DND-41 (cell line): ENCODE results near the gene TCIRG1.

Experiments used
- ATAC-seq: fragments of 200-7000 bp; cut with Tn5 transposase; 3 replicates; pipeline ENCODE4 v1.9.1; 2021; ENCODE audit warnings: low read depth; ENCODE audit not compliant: insufficient read depth
- DNase-seq: peaks from one replicate; pipeline ENCODE4 v3.0.0-alpha.2; 2020
- H2AFZ ChIP-seq: 2 replicates; pipeline ENCODE4 v1.6.0; 2012; ENCODE audit warnings: low read depth, low read length
- H3K27ac ChIP-seq: 2 replicates; pipeline ENCODE4 v1.5.1; 2012; ENCODE audit warnings: low read length, inconsistent platforms
- H3K27me3 ChIP-seq: fragments of 200-600 bp; sonication (generic); 2 replicates; pipeline ENCODE4 v1.6.0; 2012; ENCODE audit warnings: low read length, mild to moderate bottlenecking, inconsistent platforms; ENCODE audit not compliant: insufficient read depth, poor library complexity
- H3K36me3 ChIP-seq: 2 replicates; pipeline ENCODE4 v1.5.1; 2012; ENCODE audit warnings: low read length, inconsistent platforms; ENCODE audit not compliant: insufficient read depth
- H3K4me1 ChIP-seq: 2 replicates; pipeline ENCODE4 v1.5.1; 2012; ENCODE audit warnings: mild to moderate bottlenecking, low read length; ENCODE audit not compliant: insufficient read depth
- H3K4me2 ChIP-seq: 2 replicates; pipeline ENCODE4 v1.6.0; 2012; ENCODE audit warnings: mild to moderate bottlenecking, moderate library complexity, low read length, inconsistent platforms; ENCODE audit not compliant: insufficient read depth
- H3K4me3 ChIP-seq, 2 experiments: fragments of 200-600 bp in 1 of 2; shearing (Covaris generic) in 1 of 2; 2 replicates each; pipeline ENCODE4 v1.5.1; 2012 to 2016; ENCODE audit warnings: inconsistent platforms in 2 of 2, low read length in 2 of 2, mild to moderate bottlenecking in 2 of 2, low read depth in 1 of 2, moderate library complexity in 1 of 2
- H3K79me2 ChIP-seq: 2 replicates; pipeline ENCODE4 v1.6.0; 2012; ENCODE audit warnings: low read length, inconsistent platforms; ENCODE audit not compliant: insufficient read depth
- H3K9ac ChIP-seq: 2 replicates; pipeline ENCODE4 v1.6.0; 2012; ENCODE audit warnings: low read depth, mild to moderate bottlenecking, inconsistent platforms, low read length, moderate library complexity
- H3K9me3 ChIP-seq: 2 replicates; pipeline ENCODE4 v1.5.1; 2012; ENCODE audit warnings: low read length, moderate library complexity, mild to moderate bottlenecking, inconsistent platforms; ENCODE audit not compliant: insufficient read depth, severe bottlenecking
- H4K20me1 ChIP-seq: 2 replicates; pipeline ENCODE4 v1.6.0; 2012; ENCODE audit warnings: low read length; ENCODE audit not compliant: insufficient read depth
- EZH2 ChIP-seq: IDR thresholded peaks from 3 replicates; pipeline ENCODE4 v1.6.1; 2012; ENCODE audit warnings: borderline replicate concordance, low read depth, mild to moderate bottlenecking, moderate library complexity, low read length, inconsistent platforms; ENCODE audit not compliant: severe bottlenecking
- TF ChIP-seq, protein P1 (sequence below): IDR thresholded peaks from 2 replicates; pipeline ENCODE4 v1.5.1; 2012; ENCODE audit warnings: borderline replicate concordance, low read length, moderate library complexity, mild to moderate bottlenecking; ENCODE audit not compliant: poor library complexity, severe bottlenecking; ENCODE audit errors: extremely low read depth

The TCIRG1 gene

DNA sequence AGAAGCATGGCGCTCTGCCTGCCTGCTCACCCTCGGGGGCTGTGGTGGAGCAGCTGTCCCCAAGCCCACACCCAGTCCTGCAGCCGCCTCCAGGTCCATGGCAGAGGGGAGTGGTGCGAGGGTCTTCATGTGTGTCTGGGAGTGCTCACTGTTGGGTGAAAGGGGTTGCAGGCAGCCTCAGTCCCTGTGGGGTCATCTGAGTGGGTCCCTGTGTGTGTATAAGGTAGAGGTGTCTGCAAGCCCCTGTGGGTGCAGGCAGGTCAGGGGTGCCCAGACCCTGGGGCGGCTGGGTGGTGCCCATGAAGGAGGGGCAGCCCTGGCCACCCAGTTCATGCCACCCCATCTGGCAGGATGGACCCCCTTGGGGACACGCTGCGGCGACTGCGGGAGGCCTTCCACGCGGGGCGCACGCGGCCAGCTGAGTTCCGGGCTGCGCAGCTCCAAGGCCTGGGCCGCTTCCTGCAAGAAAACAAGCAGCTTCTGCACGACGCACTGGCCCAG lies 23.8 kb upstream of the TCIRG1 start:
- Histone ChIP-seq H3K36me3 (no peaks in the 10 kb centered on the region), H3K9me3 (no peaks in the 10 kb centered on the region), H3K27ac (no peak overlapping the region), H3K4me3 (no peak overlapping the region), H3K4me1 (no peaks in the 10 kb centered on the region), H4K20me1 (no peaks in the 10 kb centered on the region; the same call in 1 of the 2 replicates), H3K9ac (no peak overlapping the region), H3K4me2 (no peak overlapping the region), H3K79me2 (no peaks in the 10 kb centered on the region), H2AFZ (no peak overlapping the region), H3K27me3 (no peaks in the 10 kb centered on the region)
- no peak for ATAC-seq
- DNase-seq = no peak
- TF ChIP-seq, protein P1, sequence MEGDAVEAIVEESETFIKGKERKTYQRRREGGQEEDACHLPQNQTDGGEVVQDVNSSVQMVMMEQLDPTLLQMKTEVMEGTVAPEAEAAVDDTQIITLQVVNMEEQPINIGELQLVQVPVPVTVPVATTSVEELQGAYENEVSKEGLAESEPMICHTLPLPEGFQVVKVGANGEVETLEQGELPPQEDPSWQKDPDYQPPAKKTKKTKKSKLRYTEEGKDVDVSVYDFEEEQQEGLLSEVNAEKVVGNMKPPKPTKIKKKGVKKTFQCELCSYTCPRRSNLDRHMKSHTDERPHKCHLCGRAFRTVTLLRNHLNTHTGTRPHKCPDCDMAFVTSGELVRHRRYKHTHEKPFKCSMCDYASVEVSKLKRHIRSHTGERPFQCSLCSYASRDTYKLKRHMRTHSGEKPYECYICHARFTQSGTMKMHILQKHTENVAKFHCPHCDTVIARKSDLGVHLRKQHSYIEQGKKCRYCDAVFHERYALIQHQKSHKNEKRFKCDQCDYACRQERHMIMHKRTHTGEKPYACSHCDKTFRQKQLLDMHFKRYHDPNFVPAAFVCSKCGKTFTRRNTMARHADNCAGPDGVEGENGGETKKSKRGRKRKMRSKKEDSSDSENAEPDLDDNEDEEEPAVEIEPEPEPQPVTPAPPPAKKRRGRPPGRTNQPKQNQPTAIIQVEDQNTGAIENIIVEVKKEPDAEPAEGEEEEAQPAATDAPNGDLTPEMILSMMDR = no peak

DNA sequence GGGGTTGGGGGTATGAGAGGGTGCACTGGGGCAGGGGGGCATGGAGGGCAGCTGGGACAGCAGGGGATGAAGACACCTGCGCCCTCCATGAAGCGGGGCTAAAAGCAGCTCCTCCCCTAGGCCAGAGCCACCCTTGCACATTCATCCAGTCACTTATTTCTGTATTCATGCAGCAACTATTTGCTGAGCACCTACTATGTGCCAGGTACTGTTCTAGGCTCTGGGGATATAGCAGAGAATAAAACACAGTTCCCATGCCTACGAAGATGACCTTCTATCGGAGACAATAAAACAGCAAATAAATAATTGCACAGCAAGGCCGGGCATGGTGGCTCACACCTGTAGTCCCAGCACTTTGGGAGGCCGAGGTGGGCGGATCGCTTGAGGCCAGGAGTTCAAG lies 23.4 kb upstream of the TCIRG1 start:
- Histone ChIP-seq H3K4me3 (no peak overlapping the region), H3K27me3 (no peaks in the 10 kb centered on the region), H3K79me2 (no peaks in the 10 kb centered on the region), H3K36me3 (no peaks in the 10 kb centered on the region), H4K20me1 (no peaks in the 10 kb centered on the region; the same call in 1 of the 2 replicates), H2AFZ (no peak overlapping the region), H3K9me3 (no peaks in the 10 kb centered on the region), H3K4me1 (no peaks in the 10 kb centered on the region), H3K4me2 (no peak overlapping the region), H3K9ac (no peak overlapping the region), H3K27ac (no peak overlapping the region)
- DNase-seq (no peak), ATAC-seq (no peak)
- TF ChIP-seq, protein P1 = no peak
- no peak for TF ChIP-seq EZH2

DNA sequence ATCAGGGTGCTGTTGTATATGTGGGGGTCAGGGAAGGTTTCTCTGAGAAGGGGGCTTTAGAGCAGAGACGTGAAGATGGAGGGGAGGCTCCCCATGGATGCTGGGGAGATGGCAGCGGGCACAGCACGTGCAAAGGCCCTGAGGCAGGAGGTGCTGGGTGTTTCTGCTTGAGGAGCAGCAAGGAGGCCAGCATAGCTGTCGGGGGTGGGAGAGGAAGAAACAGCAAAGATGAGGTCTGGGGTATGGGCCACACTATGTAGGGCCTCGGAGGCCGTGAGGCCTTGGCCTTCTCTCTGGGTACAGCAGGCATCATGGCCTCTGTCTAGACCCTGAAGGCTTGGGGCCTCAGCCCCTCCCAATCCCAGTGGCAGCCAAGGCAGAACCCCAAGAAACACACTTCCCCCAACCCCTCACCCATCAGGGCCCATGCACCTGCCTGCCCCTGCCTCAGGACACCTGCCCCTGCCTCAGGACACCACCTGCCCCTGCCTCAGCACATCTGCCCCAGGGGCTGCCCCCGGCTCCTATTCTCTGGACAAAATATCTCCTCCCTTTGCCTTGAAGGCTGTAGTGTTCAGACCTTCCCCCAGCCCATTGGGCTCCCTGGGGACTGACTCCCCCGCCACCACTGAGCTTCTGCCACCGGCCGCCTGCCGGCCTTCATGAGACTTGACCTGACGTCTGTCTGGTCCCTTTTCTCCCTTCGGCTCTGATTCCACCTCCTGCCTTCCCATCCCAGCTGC lies 22.5 kb upstream of the TCIRG1 start:
- ATAC-seq (no peak), DNase-seq (no peak)
- no peaks in the 10 kb centered on the region for H3K27me3 ChIP-seq
- TF ChIP-seq, protein P1 = no peak
- TF ChIP-seq EZH2 = no peak
- no peaks in the 10 kb centered on the region for H3K79me2 ChIP-seq
- no peak overlapping the region for H3K9ac ChIP-seq
- H3K4me3 ChIP-seq = no peak overlapping the region
- H3K9me3 ChIP-seq = no peaks in the 10 kb centered on the region
- H4K20me1 ChIP-seq = no peaks in the 10 kb centered on the region; the same call in 1 of the 2 replicates
- no peaks in the 10 kb centered on the region for H3K36me3 ChIP-seq
- H3K4me2 ChIP-seq = no peak overlapping the region
- H3K27ac ChIP-seq = no peak overlapping the region
- no peak overlapping the region for H2AFZ ChIP-seq
- no peaks in the 10 kb centered on the region for H3K4me1 ChIP-seq
